Ishikawa (cell line): Measurements from ENCODE around the gene ARHGAP26.

Source experiments
- TAF1 ChIP-seq: IDR thresholded peaks from 2 replicates; pipeline ENCODE4 v1.6.1; 2012; ENCODE audit warnings: low read depth, mild to moderate bottlenecking
- TCF12 ChIP-seq: IDR thresholded peaks from 2 replicates; pipeline ENCODE4 v1.6.1; 2012; ENCODE audit warnings: low read depth

GRCh38 chr5:143066556-143067281 lies 296.5 kb downstream of the ARHGAP26 start:
- TF ChIP-seq TCF12 (no peak), TAF1 (no peak)
